Common myeloid progenitor, CD34-positive (primary cell): ENCODE results near the gene HNRNPC.

Experiments used
- CTCF ChIA-PET: fragments of 350-600 bp; sonication (Branson Sonifier 250); formaldehyde crosslinking; loops from one replicate; lab custom pipeline; 2021; ENCODE audit warnings: antibody characterized with exemption; lab: Charles Lee
- POLR2A ChIA-PET: fragments of 350-600 bp; sonication (Branson Sonifier 250); formaldehyde crosslinking; loops from one replicate; lab custom pipeline; 2021; ENCODE audit warnings: antibody characterized with exemption; lab: Charles Lee
- DNase-seq, 3 donors: peaks; one replicate each; pipeline versions ENCODE4 v3.0.0 to v3.0.0-alpha.2; 2013
- H3K27ac ChIP-seq, 2 experiments: 1 replicate in 1 of 2; 2 replicates in 1 of 2; pipeline ENCODE4 v1.7.0; 2013; ENCODE audit warnings: inconsistent platforms in 2 of 2, low read length in 2 of 2, mild to moderate bottlenecking in 2 of 2, low read depth in 1 of 2, moderate library complexity in 1 of 2; ENCODE audit not compliant: severe bottlenecking in 2 of 2, insufficient read depth in 1 of 2, poor library complexity in 1 of 2
- H3K27me3 ChIP-seq, 5 experiments: replicated peaks in 2 of 5; 1 replicate in 3 of 5; 2 replicates in 2 of 5; pipeline versions ENCODE4 v1.6.1 to v1.7.0; 2013; ENCODE audit warnings: low read length in 4 of 5, mild to moderate bottlenecking in 2 of 5, moderate library complexity in 2 of 5, inconsistent platforms in 1 of 5; ENCODE audit not compliant: insufficient read depth in 5 of 5, control insufficient read depth in 4 of 5
- H3K36me3 ChIP-seq, 4 experiments: 1 replicate in 2 of 4; 2 replicates in 2 of 4; pipeline versions ENCODE4 v1.6.1 to v1.7.0; 2013; ENCODE audit warnings: low read length in 3 of 4, control low read depth in 1 of 4, mild to moderate bottlenecking in 1 of 4; ENCODE audit not compliant: control insufficient read depth in 4 of 4, insufficient read depth in 4 of 4
- H3K4me1 ChIP-seq, 4 experiments: 1 replicate in 3 of 4; 2 replicates in 1 of 4; pipeline versions ENCODE4 v1.6.1 to v1.7.1; 2013; ENCODE audit warnings: low read length in 3 of 4, mild to moderate bottlenecking in 3 of 4, control low read depth in 1 of 4, inconsistent platforms in 1 of 4, moderate library complexity in 1 of 4; ENCODE audit not compliant: control insufficient read depth in 4 of 4, insufficient read depth in 4 of 4; ENCODE audit errors: control extremely low read depth in 1 of 4
- H3K4me3 ChIP-seq, 7 experiments: 1 replicate in 4 of 7; 2 replicates in 3 of 7; pipeline versions ENCODE4 v1.5.1 to v1.7.0; 2013; ENCODE audit warnings: mild to moderate bottlenecking in 7 of 7, low read length in 6 of 7, moderate library complexity in 6 of 7, inconsistent platforms in 2 of 7, low read depth in 2 of 7, control low read depth in 1 of 7; ENCODE audit not compliant: insufficient read depth in 4 of 7, control insufficient read depth in 1 of 7; ENCODE audit errors: extremely low read depth in 1 of 7
- H3K9me3 ChIP-seq, 5 experiments: 1 replicate in 4 of 5; 2 replicates in 1 of 5; pipeline versions ENCODE4 v1.6.1 to v1.7.1; 2013; ENCODE audit warnings: low read length in 4 of 5, mild to moderate bottlenecking in 2 of 5, inconsistent platforms in 1 of 5, low read depth in 1 of 5, moderate library complexity in 1 of 5; ENCODE audit not compliant: control insufficient read depth in 4 of 5, insufficient read depth in 2 of 5; ENCODE audit errors: control extremely low read depth in 1 of 5
- WGBS: methylation state at CpG from one replicate; pipeline ENCODE4 v1.1.5; 2013; ENCODE audit not compliant: insufficient coverage; 5-methylcytosine and 5-hydroxymethylcytosine counted together

HNRNPC gene

DNA sequence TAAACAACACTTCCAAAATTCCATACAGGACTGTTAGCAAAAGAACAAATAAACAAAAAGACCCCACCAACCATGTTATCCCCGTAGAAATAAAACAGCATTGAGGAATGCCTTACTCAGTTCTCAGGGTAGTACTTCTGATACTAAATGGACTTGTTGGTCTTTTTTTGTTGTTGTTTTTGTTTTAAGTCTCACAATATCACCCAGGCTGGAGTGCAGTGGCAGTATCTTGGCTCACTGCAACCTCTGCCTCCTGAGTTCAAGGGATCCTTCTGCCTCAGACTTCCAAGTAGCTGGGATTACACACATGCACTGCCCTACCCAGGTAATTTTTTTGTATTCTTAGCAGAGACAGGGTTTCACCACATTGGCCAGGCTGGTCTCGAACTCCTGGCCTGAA, 17.1 kb downstream of the HNRNPC start:
- H3K27ac ChIP-seq, result no peak overlapping the region
- WGBS, result no CpG with 5 or more reads among the region's 2 CpGs
- ChIA-PET POLR2A (no interaction called here), CTCF (interaction anchor here (0.6 kb wide), 1 partner anchor 12 kb away, joined by 3 read pairs; no protein-coding TSS in a partner anchor)
- no peaks in the 10 kb centered on the region for H3K27me3 ChIP-seq
- H3K4me1 ChIP-seq, result peaks cover 0 to 9% (median 2%) of the 10 kb centered on the region in 4 experiments
- H3K4me3 ChIP-seq, result no peak overlapping the region
- peaks cover 27 to 81% (median 57%) of the 10 kb centered on the region in 4 experiments for H3K36me3 ChIP-seq
- H3K9me3 ChIP-seq, result no peaks in the 10 kb centered on the region
- DNase-seq, result no peak

DNA sequence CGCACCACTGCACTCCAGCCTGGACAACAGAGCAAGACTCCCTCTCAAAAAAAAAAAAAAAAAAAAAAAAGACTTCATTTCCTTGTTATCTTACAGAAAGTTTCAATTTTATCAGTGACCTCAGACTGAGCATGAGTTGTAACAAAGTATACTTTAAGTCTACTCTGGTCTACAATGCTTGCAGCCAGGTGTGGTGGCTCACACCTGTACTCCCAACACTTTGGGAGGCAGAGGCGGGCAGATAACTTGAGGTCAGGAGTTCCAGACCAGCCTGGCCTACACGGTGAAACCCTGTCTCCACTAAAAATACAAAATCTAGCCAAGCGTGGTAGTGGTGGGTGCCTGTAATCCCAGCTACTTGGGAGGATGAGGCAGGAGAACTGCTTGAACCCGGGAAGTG, 18.0 kb downstream of the HNRNPC start:
- peaks cover 29 to 78% (median 54%) of the 10 kb centered on the region in 4 experiments for H3K36me3 ChIP-seq
- H3K4me3 ChIP-seq, result no peak overlapping the region
- H3K27ac ChIP-seq, result no peak overlapping the region
- DNase-seq, result no peak
- 97% methylated on average over 4 of the region's 5 CpGs for WGBS
- POLR2A ChIA-PET, result no interaction called here
- peaks cover 0 to 6% (median 2%) of the 10 kb centered on the region in 4 experiments for H3K4me1 ChIP-seq
- CTCF ChIA-PET, result no interaction called here
- no peaks in the 10 kb centered on the region for H3K27me3 ChIP-seq
- no peaks in the 10 kb centered on the region for H3K9me3 ChIP-seq

DNA sequence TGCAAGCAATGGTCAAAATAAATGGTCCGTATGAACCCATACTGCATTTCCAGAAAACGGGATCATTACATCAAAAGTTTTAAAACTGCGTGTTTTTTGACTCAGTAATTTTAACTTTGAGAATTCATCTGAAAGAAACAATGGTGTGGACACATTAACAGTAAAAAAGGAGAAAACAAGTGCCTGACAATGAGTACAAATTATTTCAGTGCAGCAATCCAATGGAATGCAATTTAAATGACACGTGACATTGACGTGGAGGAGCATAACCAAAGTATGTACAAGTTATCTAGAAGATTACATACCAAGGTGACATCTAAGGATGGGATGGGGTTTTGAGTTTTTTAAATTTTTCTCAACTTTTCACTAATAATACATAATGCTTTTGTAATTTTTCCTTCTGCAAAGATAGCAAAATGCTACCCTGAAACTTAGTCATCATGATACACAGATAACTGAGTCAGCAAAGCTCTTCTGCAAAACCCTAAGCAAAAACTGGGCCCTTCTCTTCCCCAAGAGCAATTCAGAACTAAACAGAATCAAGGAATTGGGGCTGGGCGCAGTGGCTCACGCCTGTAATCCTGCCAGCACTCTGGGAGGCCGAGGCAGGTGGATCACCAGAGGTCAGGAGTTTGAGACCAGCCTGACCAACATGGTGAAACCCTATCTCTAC, 20.4 kb downstream of the HNRNPC start:
- ChIA-PET CTCF (interaction anchor here (0.6 to 0.7 kb wide), 2 partner anchors 9 to 101 kb away, joined by 3 to 4 read pairs; no protein-coding TSS in a partner anchor), POLR2A (no interaction called here)
- WGBS, result 95% methylated on average over 3 of the region's 8 CpGs
- H3K9me3 ChIP-seq, result no peaks in the 10 kb centered on the region
- no peak overlapping the region for H3K27ac ChIP-seq
- no peak overlapping the region for H3K4me3 ChIP-seq
- no peaks in the 10 kb centered on the region for H3K27me3 ChIP-seq
- peaks cover 19 to 84% (median 51%) of the 10 kb centered on the region in 4 experiments for H3K36me3 ChIP-seq
- no peaks in the 10 kb centered on the region for H3K4me1 ChIP-seq
- DNase-seq, result no peak

DNA sequence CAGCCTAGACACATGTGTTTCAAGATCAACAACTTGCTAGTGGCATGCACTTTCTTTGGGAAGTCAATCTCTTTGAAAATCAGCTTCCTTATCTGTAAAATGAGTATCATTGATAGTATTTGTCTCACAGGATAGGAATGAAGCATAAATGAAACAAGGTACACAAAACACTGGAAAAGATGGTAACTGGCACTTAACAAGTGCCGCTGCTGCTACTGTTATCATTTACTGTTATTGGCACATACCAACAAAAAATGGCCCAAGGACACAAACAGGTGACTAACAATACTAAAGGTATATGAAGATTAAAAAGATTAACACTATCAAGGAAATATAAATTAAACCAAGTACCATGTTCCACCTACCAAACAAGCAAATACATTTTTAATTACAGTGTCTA, 20.9 kb downstream of the HNRNPC start:
- Histone ChIP-seq H3K27me3 (no peaks in the 10 kb centered on the region), H3K4me3 (no peak overlapping the region), H3K9me3 (no peaks in the 10 kb centered on the region), H3K4me1 (no peaks in the 10 kb centered on the region), H3K27ac (no peak overlapping the region), H3K36me3 (peaks cover 19 to 82% (median 47%) of the 10 kb centered on the region in 4 experiments)
- no peak for DNase-seq
- POLR2A ChIA-PET, result interaction anchor here (0.7 kb wide), 1 partner anchor 167 kb away, joined by 3 read pairs; no protein-coding TSS in a partner anchor
- CTCF ChIA-PET, result no interaction called here
- WGBS, result no CpG with 5 or more reads among the region's 1 CpG

DNA sequence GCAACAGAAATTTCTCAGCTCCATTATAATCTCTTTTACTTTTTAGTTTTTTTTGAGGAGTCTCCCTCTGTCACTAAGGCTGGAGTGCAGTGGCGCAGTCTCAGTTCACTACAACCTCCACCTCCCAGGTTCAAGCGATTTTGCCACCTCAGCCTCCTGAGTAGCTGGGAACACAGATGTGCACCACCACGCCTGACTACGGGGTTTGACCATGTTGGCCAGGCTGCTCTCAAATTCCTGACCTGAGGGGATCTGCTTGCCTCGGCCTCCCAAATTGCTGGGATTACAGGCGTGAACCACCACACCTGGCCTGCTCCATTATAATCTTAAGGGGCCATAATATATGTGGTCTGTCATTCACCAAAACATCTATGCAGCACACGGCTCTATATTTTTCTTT, 23.4 kb downstream of the HNRNPC start:
- H3K36me3 ChIP-seq, result peaks cover 17 to 68% (median 41%) of the 10 kb centered on the region in 4 experiments
- H3K27ac ChIP-seq, result no peak overlapping the region
- no peak for DNase-seq
- H3K4me3 ChIP-seq, result no peak overlapping the region
- H3K27me3 ChIP-seq, result no peaks in the 10 kb centered on the region
- H3K9me3 ChIP-seq, result no peaks in the 10 kb centered on the region
- WGBS, result 99% methylated on average over 7 of the region's 7 CpGs
- ChIA-PET CTCF (interaction anchor here (0.6 to 1.3 kb wide), 2 partner anchors 8 to 28 kb away, joined by 3 to 6 read pairs; no protein-coding TSS in a partner anchor), POLR2A (interaction anchor here (1.0 to 1.3 kb wide), 3 partner anchors 9 to 72 kb away, joined by 3 to 4 read pairs (median 3); no protein-coding TSS in a partner anchor)
- H3K4me1 ChIP-seq, result no peaks in the 10 kb centered on the region

DNA sequence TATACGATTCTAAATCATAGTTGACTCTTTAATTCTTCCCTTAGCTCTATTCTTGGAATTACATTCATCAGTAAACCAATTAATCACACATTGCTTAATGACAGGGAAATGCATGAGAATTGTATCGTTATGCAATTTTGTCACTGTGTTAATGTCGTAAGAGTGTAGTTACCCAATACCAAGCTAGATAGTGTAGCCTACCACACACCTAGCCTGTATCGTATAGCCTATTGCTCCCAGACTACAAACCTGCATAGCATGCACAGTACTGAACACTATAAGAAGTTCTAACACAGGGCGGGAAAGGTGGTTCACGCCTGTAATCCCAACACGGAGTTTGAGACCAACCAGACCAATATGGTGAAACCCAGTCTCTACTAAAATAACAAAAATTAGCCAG, 24.7 kb downstream of the HNRNPC start:
- H3K4me1 ChIP-seq, result no peaks in the 10 kb centered on the region
- no peak overlapping the region for H3K27ac ChIP-seq
- no peaks in the 10 kb centered on the region for H3K9me3 ChIP-seq
- CTCF ChIA-PET, result interaction anchor here (1.3 to 1.7 kb wide), 3 partner anchors 10 to 15 kb away, joined by 3 to 6 read pairs (median 3); no protein-coding TSS in a partner anchor
- no peak for DNase-seq
- POLR2A ChIA-PET, result interaction anchor here (0.9 to 1.3 kb wide), 2 partner anchors 11 to 73 kb away, joined by 3 read pairs; no protein-coding TSS in a partner anchor
- no peaks in the 10 kb centered on the region for H3K27me3 ChIP-seq
- 88% methylated on average over 7 of the region's 7 CpGs for WGBS
- H3K4me3 ChIP-seq, result no peak overlapping the region
- H3K36me3 ChIP-seq, result peaks cover 17 to 61% (median 40%) of the 10 kb centered on the region in 4 experiments
